ENCODE data around the gene PVALEF.

The PVALEF gene

DNA sequence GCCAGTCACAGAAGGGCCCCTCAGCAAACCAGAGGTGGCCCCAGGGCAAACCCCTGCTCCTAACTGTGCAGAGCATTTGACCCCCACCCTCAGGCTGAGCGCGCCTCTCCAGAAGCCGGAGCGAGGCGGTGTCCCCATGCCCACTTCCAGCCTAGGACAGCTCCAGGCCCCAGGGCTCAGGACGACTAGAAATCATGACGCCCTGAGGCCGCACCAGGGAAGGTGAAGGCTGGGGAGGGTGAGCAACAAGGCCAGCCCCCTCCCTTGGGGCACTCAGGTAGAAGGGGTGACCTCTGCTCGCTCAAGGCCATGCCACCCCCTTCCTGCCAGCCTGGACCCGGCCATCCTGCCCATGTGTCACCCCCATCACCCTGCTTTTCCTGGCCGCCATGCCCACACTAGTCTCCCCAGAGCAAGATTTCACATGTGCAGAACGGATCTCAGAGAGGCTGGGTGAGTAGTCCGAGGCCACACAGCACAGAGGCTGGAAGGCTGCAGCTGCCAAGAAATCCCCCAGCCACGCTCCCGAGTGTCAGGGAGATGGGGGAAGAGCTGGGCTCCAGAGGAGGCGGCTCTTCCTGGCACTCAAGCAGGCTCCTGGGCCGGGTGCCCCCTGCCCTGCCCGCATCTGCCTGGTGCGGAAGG, 2.1 kb upstream of the PVALEF start:
- DNase-seq (ENCODE audit: low read depth) = no peak

DNA sequence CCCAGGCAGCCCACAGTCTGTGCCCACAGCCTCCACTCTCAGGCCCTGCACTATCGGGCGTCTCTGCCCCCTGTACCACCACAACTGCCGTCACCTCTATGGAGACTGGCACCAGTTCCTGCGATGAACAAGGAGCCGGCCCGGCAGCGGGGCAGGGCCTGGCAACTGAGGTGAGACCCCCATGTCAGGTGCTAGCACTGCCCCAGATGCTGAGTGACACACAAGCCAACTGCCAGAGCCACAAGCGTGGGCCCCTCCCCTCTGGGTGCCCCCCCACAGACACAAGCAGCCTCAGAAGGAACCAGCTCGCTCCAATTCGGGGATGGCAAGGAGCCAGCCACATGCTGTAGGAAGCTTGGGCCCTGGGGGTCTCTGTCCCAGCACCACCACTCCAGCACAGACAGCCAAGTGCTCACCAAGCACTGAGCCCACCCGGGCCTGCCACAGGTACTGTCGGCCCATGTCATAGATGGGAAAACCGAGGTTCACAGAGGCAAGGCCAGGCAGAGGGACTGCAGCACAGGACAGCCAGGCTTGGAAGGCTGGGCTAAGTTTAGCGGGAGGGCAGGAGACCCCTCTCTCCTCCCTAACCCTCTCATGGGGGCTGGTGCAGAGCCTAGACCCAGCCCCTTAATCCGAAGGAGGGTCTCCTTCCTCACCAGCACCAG, 1.5 kb upstream of the PVALEF start:
- DNase-seq (ENCODE audit: low read depth) = no peak

DNA sequence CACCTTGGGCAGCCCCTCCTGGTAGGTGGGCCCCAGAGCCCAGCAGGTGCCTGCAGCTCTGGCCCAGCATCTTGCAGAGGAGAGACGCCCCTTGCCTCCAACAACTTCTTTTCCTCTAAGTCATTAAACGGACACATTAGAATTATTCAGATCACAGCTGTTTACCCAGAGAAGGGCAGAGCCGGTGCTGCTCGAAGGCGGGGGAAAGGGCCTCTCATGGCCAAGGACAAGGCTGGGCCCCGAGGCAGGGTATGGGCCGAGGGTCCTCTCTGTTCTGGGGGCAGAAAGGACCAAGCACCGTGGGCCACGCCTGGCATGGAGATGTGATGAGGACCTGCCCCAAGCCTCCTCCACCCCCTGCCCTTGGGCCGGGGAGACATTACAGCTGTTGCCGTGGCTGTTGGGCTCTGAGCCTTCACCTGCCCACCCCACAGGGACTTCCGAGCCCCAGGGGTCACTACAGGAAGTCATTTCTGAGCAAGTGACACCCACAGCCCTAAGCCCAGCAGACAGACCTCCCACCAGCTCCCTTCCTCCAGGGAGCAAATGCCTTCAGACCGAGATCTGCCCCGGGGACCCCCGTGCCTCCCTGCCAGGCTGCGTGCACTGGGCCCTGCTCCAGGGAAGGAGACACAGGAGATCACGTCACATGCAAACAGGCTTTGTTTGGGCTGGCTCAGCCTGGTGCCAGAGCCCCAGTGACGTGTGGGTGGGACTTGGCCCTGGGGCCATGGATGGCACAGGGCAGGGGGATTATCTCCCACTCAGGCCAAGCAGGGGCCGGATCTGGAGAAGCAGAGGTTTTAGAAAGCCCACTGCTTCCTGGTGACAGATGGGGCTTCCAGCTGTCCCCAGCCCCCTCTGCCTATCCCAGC, 699 bp upstream of the PVALEF start:
- no peak for DNase-seq (ENCODE audit: low read depth)

DNA sequence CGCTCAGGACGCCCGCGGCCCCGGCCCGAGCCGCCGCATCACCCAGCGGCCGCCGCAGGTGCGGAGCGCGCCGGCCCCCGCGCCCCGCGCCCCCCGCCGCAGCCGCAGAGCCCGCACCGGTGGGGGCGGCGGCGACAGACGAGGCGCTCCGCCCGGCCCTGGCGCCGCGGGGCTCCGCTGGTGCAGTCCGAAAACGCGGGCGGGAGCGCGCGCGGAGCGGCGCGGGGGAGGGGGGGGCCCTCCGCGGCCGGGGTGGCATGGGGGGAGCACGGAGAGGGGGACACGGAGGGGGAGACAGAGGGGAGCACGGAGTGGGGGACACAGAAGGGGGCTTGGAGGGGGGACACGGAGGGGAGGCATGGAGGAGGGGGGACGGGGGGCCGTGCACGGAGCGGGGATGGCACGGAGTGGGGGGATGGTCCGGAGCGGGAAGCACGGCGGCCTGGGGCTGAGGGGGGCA, 756 bp downstream of the PVALEF start, which contains the start of gene AATK:
Gene AATK (minus strand): TSS at position 189 of the 460 bp plus-strand sequence. CDS start 229 bp downstream, outside the sequence.
- DNase-seq (ENCODE audit: low read depth) = no peak

DNA sequence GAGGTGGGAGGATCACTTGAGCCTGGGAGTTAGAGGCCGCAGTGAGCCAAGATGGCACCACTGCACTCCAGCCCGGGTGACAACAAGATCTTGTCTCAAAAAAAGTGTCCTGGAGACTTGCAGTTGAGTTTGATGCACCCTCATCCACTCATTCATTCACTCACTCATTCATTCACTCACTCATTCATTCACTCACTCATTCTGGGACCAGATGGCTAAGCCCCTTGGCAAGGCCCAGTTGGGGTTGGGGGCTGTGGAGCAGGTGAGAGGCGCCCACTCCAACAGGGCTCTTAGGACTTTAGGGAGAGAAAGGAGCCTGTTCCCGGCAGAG, 1.9 kb downstream of the PVALEF start:
- DNase-seq (ENCODE audit: low read depth) = no peak

DNA sequence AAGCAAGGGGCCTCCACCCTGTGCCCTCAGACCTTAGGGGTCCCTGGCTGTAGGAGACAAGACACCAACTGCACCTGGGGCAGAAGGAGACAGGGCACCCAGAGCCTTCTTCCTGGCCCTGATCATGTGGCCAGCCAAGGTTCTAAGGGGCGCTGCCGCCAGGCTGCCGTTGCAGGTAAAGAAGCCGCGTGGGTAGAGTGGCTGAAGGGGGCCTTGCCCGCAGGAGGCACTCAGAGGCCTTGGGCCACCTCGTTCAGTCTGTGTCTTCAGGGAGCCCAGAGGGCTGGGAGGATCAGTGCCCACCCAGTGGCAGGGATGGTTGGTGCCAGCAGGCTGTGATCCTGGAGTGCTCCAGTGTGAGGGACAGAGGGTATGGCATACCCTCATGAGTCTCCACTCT, 2.3 kb downstream of the PVALEF start:
- no peak for DNase-seq (ENCODE audit: low read depth)

DNA sequence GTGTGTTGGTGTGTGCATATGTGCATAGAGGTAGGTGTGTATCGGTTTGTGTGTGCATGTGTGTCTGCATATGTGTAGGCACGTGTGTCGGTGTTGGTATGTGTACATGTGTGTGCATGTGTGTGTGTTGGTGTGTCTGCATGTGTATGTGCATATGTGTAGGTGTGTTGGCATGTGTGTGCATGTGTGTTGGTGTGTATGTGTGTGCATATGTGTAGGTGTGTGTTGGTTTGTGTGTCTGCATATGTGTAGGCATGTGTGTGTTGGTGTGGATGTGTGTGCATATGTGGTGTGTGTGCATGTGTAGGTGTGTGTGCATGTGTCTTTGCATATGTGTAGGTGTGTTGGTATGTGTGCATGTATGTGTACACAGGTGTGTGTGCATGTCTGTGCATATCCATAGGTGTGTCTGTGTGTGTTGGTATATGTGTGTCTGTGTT, 4.6 kb downstream of the PVALEF start:
- DNase-seq (ENCODE audit: low read depth) = no peak

DNA sequence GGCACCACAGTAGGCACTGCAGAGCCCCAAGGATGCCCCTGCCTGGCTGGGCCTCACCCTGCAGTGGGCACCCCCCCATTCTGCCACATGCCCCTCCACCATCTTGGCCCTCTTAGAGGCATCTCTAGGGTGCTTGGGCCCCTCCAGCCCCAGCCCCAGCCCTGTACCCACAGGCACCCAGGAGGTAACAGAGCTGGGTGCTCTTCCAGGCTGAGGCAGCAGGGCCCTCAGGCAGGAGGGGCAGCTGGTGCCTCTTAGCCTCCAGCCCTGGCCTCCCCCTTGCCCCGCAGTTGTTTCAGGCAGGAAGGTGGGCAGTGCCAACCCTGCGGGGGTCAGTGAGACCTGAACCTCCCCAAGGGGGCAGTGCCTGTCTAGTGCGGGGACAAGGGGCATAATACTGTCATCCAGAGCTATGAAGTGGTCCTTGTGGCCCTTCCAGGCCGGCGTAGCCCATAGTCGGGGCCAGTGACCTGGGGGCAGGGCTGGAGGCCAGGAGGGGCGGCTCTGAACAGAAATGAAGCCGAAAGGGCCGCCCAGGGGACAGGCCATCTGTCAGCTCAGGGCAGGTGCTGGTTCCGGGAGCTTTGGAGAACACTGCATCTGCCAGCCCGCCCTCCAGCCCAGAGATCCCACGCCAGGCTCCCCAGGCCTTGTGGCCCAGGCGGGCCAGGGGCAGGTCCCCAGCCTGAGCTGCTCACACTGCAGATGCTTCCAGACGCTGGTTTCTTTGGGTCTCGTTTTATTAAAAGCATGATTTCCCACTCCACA, 5.6 kb downstream of the PVALEF start:
- DNase-seq (ENCODE audit: low read depth) = no peak

DNA sequence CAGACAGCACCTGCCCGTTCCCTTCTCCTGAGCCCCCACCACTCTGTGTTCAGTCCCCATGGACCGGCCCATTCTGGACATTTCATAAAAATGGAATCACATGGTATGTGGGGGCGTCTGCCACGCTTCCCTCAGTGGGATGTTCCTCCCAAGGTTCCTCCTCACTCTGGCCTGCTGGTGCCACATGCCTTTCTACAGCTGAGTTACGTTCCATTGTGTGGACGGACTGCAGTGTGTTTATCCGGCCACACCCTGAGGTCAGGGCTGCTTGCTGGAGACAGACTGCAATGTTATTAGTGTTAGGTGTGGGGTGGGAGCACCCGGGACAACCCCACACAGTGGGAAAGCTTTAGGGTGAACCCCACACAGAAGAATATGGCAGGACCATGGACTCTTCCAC, 6.6 kb downstream of the PVALEF start:
- DNase-seq (ENCODE audit: low read depth) = peak; percentile 24

DNA sequence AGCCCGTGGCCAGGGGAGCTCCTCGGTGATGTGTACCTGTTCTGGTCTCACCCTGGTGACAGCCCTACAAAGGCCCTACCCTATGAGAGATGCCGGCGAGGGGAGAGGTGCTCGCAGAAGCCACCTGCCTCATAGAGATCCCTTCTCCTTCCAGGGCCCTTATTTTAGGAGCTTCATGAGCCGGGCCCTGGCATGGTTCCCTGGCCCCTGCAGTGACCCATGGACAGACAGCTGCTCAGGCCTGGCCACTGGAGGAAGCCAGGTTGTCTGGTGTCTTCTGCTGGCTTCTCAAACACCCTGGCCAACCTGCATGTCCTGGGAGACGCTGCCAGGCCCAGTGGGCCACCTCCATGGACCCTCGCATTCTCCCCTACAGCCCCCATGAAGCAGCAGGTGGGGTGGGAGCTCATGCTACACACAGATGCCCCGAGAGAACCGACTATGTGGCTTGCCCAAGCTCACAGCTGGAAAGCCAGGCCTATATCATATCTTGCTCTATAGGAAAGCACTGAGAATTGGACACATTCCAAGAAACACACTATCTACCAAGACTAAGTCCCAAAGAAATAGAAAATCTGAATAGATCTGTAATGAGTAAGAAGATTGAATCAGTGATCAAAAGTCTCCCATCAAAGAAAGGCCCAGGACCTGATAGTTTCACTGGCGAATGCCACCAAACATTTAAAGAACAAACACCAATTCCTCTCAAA, 7.9 kb downstream of the PVALEF start:
- DNase-seq (ENCODE audit: low read depth) = peak; percentile 8

DNA sequence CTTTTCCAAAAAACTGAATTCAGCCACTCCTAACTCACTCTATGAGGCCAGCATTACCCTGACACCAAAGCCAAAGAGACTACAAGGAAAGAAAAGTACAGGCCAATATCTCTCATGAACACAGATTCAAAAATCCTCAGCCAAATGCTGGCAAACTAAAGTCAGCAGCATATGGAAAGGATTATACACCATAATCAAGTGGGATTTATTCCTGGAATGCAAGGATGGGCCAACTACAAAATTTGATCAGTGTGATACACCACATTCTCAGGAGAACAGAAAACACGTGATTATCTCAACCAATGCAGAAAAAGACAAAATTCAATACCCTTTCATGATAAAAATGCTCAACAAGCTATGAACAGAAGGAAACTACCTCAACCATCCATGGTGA, 8.5 kb downstream of the PVALEF start:
- DNase-seq (ENCODE audit: low read depth) = no peak

DNA sequence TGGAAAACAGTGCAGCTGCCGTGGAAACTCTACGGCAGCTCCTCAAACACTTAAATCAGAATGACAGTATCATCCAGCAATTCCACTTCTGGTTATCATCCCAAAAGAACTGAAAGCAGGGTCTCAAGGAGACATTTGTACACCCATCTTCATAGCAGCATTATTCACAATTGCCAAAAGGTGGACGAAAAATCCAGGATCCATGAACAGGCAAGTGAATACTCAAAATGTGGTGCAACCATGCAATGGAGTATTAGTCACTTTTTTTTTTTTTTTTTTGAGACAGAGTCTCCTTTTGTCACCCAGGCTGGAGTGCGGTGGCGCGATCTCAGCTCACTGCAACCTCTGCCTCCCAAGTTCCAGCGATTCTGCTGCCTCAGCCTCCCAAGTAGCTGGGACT, 11.4 kb downstream of the PVALEF start:
- DNase-seq (ENCODE audit: low read depth) = no peak

DNA sequence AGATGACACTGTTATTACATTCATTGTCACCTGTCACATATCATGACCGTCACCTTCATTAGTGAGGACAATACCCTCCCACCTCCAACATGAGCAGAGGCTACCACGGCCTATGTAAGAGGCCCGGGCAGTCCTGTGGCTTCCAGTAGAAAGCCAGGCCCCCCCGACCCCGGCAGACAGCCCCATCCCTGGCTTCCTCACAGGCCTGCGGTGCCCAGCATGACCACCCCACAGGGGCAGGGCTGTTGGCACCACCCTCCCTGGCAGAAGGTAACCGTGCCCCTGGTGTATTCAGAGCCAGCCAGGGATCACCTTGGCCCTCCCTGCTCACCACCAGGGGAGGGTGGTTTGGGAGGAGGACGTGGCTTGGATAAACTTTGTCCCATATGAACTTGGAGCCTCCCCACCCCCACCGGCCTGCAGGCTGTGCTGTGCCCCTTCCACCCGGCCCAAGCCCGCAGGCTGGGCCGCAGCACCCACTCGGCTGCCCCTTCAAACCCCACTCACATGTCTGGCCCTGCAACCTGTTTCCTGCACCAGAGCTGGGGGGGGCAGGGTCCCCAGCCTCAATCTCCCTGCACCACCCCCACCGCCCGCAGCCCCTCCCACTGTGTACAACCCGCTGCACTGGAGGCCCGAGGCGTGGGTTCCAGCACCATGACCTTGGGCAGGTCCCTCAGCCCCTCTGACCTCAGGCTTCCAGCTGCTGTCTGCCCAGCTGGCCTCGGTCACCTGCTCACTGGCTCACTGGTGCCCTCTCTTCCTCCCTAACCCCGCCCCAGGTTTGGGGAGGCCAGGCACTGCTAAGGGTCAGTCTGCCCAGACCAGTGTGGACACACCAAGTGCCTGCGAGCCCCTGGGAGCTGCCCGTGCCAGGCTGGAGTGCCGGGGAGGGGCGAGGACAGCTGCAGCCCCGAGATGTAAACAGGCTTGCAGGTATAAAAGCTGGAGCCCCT, 13.1 kb downstream of the PVALEF start:
- DNase-seq (ENCODE audit: low read depth) = no peak

DNA sequence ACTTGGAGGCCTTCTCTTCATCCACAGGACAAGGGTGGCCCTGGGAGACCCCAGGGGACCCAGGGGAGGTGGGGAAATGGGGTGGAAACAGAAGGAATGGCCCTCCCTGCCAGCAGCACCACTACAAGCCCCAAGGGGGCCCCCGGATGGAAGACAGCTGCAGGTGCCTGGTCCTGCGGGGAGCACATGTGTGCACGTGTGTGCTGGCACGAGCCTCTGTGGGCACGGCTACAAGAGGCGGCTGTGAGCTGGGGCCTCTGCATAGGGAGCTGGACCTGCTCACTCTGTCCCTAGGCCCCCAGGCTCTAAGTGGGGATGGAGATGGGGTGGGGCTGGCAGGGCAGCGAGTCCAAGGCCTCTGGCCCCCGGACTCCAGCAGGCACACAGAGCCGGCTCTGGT, 13.9 kb downstream of the PVALEF start:
- no peak for DNase-seq (ENCODE audit: low read depth)

DNA sequence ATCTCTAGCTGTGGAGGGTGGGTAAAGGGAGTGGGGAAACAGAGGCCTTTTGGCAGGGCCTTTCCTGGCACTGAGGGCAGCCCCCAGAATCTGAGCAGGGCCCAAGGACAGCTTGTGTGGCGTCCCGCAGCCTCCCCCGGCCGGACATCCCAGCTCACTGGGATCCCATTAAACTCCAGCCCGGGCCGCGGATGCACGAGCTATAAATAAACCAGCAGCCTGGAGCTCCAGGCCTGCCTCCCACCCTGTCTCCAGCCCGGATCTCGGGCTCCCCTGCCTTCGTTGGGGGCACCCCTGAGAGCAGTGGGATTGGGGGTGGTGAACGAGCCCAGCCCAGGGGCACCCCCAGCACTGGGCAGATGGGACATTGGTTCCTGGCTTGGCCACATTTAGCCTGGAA, 14.6 kb downstream of the PVALEF start:
- DNase-seq (ENCODE audit: low read depth) = no peak

DNA sequence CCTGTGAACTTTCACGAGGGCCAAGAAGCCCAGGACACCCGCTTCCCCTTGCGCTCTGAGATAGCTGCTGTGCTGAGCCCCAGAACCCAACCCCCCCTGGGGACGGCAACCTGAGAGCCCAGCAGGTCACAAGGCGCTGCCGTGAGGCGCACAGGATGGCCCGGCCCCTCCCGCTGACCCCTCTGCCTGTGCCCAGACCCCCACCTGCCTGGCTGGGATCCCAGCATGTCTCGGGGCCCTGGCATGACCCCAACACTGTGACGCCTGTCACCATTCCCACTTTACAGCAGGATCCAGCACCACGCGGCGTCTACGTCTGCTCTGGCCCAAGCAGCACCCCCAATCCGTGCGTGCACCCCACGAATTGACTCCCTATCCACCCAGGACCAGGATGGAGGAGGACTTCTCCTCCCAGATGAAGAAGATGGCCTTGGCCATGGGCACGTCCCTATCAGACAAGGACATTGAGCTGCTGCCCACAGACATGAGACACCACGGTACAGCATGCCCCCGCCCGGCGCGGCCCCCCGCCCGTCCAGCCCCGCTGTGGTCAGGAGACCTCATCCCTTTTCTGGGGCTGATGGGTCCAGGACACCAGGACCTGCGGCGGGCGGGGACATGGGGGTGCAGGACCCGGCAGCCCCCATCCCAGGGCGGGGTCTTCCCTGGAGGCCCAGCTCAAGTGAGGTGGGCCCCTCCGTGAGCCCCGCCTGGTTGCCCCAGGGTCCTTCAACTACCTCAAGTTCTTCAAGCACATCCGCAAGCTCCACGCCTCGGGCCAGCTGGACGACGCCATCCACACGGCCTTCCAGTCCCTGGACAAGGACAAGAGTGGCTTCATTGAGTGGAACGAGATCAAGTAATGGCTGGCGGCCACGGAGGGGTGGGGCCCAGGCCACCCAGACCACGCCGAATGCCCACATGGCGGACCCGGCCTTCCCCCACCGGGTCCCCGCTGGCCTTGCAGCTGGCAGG, 15.8 kb downstream of the PVALEF start:
- no peak for DNase-seq (ENCODE audit: low read depth)

DNA sequence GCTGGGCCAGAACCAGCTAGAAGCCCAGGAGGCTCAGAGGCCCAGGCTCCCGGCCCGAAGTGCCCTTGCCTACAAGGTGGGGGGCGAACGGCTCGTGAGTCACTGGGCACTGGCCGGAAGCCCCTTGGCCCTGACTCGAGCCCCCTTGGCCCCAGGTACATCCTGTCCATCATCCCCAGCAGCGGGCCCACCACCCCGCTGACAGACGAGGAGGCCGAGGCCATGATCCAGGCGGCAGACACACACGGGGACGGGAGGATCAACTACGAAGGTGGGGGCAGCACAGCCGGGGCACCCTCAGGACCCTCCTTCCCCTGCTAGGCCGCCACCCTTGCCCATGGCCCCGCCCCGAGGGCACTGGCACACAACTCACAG, 16.5 kb downstream of the PVALEF start:
- DNase-seq (ENCODE audit: low read depth) = no peak

DNA sequence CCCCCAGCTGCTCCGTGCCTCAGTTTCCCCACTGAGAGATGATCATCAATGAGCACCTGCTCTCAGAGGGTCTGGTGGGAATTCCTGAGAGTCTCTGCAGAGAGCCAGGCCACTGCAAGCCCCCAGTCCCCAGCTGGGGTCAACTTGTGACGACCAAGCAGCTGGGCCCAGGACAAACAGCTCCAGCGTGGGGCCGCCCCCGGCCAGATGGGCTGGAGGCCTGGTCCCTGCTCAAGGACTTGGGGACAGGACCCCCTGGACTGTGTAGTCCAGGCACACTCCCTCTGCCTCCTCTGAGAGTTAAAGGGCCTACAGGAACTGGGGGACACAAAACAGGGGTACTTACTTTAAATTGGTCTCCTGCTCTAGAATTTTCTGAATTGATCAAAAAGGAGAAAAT, 17.3 kb downstream of the PVALEF start:
- DNase-seq (ENCODE audit: low read depth) = no peak

DNA sequence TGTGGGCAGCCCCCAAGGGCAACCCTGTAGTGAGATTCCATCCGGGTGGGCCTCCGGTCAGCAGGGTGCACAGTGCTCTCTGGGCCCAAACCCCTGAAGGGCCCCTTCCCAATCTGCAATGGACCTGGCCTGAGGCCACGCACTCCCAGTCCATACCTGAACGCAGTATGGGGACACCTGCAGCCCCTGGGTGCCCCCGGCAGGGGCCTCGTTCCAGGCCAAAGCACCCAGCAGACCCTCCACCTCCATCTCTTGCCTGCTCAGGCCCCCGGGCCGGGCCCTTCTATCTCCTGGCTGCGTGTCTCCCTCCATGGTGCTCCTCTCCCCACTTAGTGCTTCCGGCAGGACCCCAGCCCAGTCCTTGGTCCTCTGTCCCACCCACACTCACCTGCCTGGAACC, 18.0 kb downstream of the PVALEF start:
- no peak for DNase-seq (ENCODE audit: low read depth)
